Peyer's patch (tissue), 4 donors: ENCODE measurements around the gene TLE5.

Experiments
- POLR2A ChIP-seq, 2 donors: fragments of 450-650 bp; IDR thresholded peaks; one replicate each; pipeline ENCODE4 v1.5.1; 2017; ENCODE audit warnings: antibody characterized with exemption in 2 of 2, mild to moderate bottlenecking in 2 of 2, moderate library complexity in 2 of 2
- TF ChIP-seq, protein P1 (sequence below), 6 experiments: fragments of 450-650 bp in 4 of 6; fragments of 200-600 bp in 2 of 6; sonication (generic) in 1 of 6; IDR thresholded peaks; one replicate each; pipeline ENCODE4 v1.5.1; 2017 to 2019; ENCODE audit warnings: antibody characterized with exemption in 6 of 6, mild to moderate bottlenecking in 3 of 6, moderate library complexity in 1 of 6

DNA sequence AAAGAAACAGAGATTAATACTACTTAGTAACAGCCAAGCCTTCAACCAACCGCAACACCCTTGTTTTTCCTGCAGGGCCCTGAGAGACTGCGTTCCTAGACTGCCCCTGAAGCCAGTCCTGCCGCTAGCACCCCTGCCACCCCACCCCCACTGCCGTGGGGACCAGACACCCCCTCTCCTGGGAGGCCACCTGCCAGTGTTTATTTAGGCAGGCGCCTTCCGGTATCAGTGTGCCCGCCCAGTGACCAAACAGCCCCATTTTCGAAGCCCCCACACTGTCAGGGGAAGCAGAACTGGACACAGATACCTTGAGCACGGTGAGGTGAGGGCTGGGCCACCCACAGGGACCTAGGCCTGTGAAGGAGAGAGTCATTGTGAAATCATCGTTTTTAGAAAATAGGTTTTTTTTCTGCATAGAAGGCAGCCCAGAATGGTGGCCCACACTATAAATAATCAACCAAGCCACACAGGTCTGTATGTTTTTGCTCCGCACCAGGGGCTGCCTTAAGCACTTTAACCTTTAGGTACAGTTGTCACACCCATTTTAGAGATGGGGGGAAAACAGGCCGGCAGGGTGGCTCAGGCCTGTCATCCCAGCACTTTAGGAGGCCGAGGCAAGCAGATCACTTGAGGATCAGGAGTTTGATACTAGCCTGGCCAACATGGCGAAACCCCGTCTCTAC is 3.5 kb upstream of the TLE5 start:
- TF ChIP-seq, protein P1, sequence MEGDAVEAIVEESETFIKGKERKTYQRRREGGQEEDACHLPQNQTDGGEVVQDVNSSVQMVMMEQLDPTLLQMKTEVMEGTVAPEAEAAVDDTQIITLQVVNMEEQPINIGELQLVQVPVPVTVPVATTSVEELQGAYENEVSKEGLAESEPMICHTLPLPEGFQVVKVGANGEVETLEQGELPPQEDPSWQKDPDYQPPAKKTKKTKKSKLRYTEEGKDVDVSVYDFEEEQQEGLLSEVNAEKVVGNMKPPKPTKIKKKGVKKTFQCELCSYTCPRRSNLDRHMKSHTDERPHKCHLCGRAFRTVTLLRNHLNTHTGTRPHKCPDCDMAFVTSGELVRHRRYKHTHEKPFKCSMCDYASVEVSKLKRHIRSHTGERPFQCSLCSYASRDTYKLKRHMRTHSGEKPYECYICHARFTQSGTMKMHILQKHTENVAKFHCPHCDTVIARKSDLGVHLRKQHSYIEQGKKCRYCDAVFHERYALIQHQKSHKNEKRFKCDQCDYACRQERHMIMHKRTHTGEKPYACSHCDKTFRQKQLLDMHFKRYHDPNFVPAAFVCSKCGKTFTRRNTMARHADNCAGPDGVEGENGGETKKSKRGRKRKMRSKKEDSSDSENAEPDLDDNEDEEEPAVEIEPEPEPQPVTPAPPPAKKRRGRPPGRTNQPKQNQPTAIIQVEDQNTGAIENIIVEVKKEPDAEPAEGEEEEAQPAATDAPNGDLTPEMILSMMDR (IDR thresholded peaks at IDR 0.05): no peak
- no peak for TF ChIP-seq POLR2A (IDR thresholded peaks at IDR 0.05)
